Measurements from ENCODE around the gene HPCAL1. TPM values are rescaled to one million over a fixed set of nuclear protein-coding genes. Genes with fewer than 3 reads are reported as not detected.

HPCAL1 gene
- total and polyA plus RNA-seq, 2 of the 4 experiments (the other 2 are of a cell fraction): 8.2 to 33.7 TPM

DNA sequence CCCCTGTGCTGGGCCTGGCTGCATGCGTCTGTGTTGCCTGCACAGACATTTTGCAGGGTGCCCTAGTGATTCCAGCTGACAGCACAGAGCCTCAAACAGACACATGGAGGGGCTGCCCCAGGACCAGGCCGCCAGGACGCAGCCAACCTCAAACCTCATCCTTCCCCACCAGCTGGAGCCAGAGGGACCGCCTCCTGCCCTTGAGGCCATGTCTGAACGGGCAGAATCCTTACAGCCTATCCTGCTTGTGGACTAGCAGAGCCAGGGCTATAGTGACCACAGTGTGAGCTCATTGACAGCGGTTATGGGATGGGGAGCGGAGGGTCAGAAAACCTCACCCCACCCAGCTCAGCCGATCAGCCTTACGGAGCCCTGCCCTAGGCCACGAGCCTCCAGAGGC is 123.0 kb downstream of the HPCAL1 start:
- Histone ChIP-seq H4K8ac (ENCODE audit: low read depth in 2 of 2, low read length in 2 of 2) (no peak overlapping the region), H3K4me3 (ENCODE audit: insufficient read depth, low read depth, low read length) (no peak overlapping the region), H2AK9ac (replicated peaks; ENCODE audit: low read depth, low read length, poor library complexity) (no peak overlapping the region), H4K91ac (ENCODE audit: insufficient read depth, low read depth, low read length) (no peak overlapping the region), H2AK5ac (ENCODE audit: low read depth, low read length) (no peak overlapping the region), H2BK5ac (ENCODE audit: low read depth, low read length, poor library complexity, severe bottlenecking) (no peak overlapping the region), H3K4me2 (ENCODE audit: low read depth, low read length) (no peak overlapping the region), H3K36me3 (ENCODE audit: control insufficient read depth, insufficient read depth, low read length) (peaks cover 5% of the 10 kb centered on the region; the same call in 1 of the 2 replicates), H3K56ac (ENCODE audit: extremely low read depth, insufficient read depth, low read length) (no peak overlapping the region), H4K20me1 (ENCODE audit: insufficient read depth, low read length) (peaks cover 4% of the 10 kb centered on the region; the same call in 1 of the 2 replicates), H3K4me1 (ENCODE audit: control insufficient read depth, insufficient read depth, low read length) (peaks cover 7% of the 10 kb centered on the region; the same call in 1 of the 2 replicates), H3K9ac (ENCODE audit: low read depth, low read length) (no peak overlapping the region), H3K27ac (ENCODE audit: insufficient read depth, low read length) (no peak overlapping the region), H4K5ac (ENCODE audit: low read depth, low read length) (no peak overlapping the region), H2AFZ (replicated peaks; ENCODE audit: low read length, poor library complexity) (no peak overlapping the region), H3K79me1 (ENCODE audit: low read depth in 1 of 2, low read length in 2 of 2) (no peaks in the 10 kb centered on the region), H3K9me1 (ENCODE audit: insufficient read depth, low read length) (no peaks in the 10 kb centered on the region), H3K14ac (replicated peaks; ENCODE audit: low read depth, low read length) (no peak overlapping the region), H3K9me3 (ENCODE audit: control insufficient read depth, insufficient read depth, low read length) (no peaks in the 10 kb centered on the region), H2BK20ac (ENCODE audit: low read depth, low read length) (no peak overlapping the region), H2BK120ac (ENCODE audit: low read depth, low read length) (no peak overlapping the region), H3K4ac (ENCODE audit: low read depth, low read length) (no peak overlapping the region), H3K23ac (ENCODE audit: low read depth, low read length) (no peak overlapping the region), H2BK15ac (ENCODE audit: low read depth, low read length) (no peak overlapping the region), H3K18ac (ENCODE audit: low read depth, low read length) (no peak overlapping the region), H3K27me3 (ENCODE audit: control insufficient read depth, insufficient read depth, low read length) (no peaks in the 10 kb centered on the region)
- ChIA-PET CTCF (no interaction called here), POLR2A (ENCODE audit: unreplicated experiment) (no interaction called here)
- intact Hi-C loops (cut with micrococcal nuclease) (no loop called here), in situ Hi-C loops (cut with MboI; ENCODE audit: low sequenced_read_pairs) (loop anchor here (10.0 kb wide), 1 partner anchor 621 kb away; no protein-coding TSS in a partner anchor), dilution Hi-C loops (cut with HindIII; ENCODE audit: low sequenced_read_pairs, unreplicated experiment) (no loop called here)
- 100% methylated on average over 1 of the region's 10 CpGs; no CpG with 5 or more reads in 1 of the 2 experiments for whole genome bisulfite sequencing, 2 experiments (ENCODE audit: extremely low coverage in 2 of 2, insufficient read length in 1 of 2)
- no TSS peak for BruUV-seq (replicated peaks)
- TF ChIP-seq MAZ (IDR thresholded peaks at IDR 0.05; ENCODE audit: borderline replicate concordance, low read depth, low read length) (no peak), RCOR1 (IDR thresholded peaks at IDR 0.05; ENCODE audit: insufficient replicate concordance, low read length) (no peak), CHD1 (IDR thresholded peaks at IDR 0.05; ENCODE audit: low read depth, low read length) (no peak), FOS (IDR thresholded peaks at IDR 0.05; ENCODE audit: low read depth, low read length) (no peak), NFE2L2 (IDR thresholded peaks at IDR 0.05; ENCODE audit: low read depth, low read length) (no peak), MAFK (IDR thresholded peaks at IDR 0.05; ENCODE audit: low read depth, low read length) (no peak), RFX5 (IDR thresholded peaks at IDR 0.05; ENCODE audit: low read depth, low read length) (no peak)
- TF ChIP-seq, protein P1, sequence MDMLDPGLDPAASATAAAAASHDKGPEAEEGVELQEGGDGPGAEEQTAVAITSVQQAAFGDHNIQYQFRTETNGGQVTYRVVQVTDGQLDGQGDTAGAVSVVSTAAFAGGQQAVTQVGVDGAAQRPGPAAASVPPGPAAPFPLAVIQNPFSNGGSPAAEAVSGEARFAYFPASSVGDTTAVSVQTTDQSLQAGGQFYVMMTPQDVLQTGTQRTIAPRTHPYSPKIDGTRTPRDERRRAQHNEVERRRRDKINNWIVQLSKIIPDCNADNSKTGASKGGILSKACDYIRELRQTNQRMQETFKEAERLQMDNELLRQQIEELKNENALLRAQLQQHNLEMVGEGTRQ (IDR thresholded peaks at IDR 0.05; ENCODE audit: low read depth, low read length): no peak
- DNase-seq (no peak), ATAC-seq (ENCODE audit: low read depth) (no peak)
